HL-60 (cell line): ENCODE data around the gene SLC9A7.
A peak's percentile ranks its signal among the peaks of the same experiment; 100 is the strongest.

Experiments used
- DNase-seq, 2 experiments: peaks; one replicate each; pipeline ENCODE4 v3.0.0-alpha.2; 2010 to 2020; ENCODE audit warnings: low read depth in 1 of 2, low spot score in 1 of 2
- H3K27ac ChIP-seq: fragments of 250-450 bp; sonication (Bioruptor Pico); replicated peaks from 2 replicates; pipeline ENCODE4 v1.5.1; 2020; ENCODE audit warnings: mild to moderate bottlenecking, moderate library complexity
- H3K27me3 ChIP-seq: fragments of 250-450 bp; sonication (Bioruptor Pico); 2 replicates; pipeline ENCODE4 v1.5.1; 2021; ENCODE audit warnings: mild to moderate bottlenecking, moderate library complexity; ENCODE audit not compliant: insufficient read depth, poor library complexity, severe bottlenecking
- H3K4me3 ChIP-seq: replicated peaks from 2 replicates; pipeline ENCODE4 v1.5.1; 2011; ENCODE audit warnings: mild to moderate bottlenecking, control low read depth, low read length; ENCODE audit not compliant: insufficient read depth
- GABPA ChIP-seq: IDR thresholded peaks from 2 replicates; pipeline ENCODE4 v1.6.1; 2012; ENCODE audit warnings: low read depth
- POLR2AphosphoS5 ChIP-seq: IDR thresholded peaks from 2 replicates; pipeline ENCODE4 v1.6.1; 2012; ENCODE audit warnings: low read depth
- SPI1 ChIP-seq: IDR thresholded peaks from 2 replicates; pipeline ENCODE4 v1.6.1; 2012; ENCODE audit warnings: low read depth, mild to moderate bottlenecking, borderline replicate concordance
- TF ChIP-seq, protein P1 (sequence below): IDR thresholded peaks from one replicate; pipeline ENCODE4 v1.5.1; 2011; ENCODE audit warnings: low read length, control low read depth, inconsistent platforms; ENCODE audit not compliant: insufficient read depth
- TF ChIP-seq, protein P2 (sequence below): IDR thresholded peaks from 2 replicates; pipeline ENCODE4 v1.6.1; 2012; ENCODE audit warnings: low read depth; ENCODE audit not compliant: insufficient replicate concordance

The SLC9A7 gene

DNA sequence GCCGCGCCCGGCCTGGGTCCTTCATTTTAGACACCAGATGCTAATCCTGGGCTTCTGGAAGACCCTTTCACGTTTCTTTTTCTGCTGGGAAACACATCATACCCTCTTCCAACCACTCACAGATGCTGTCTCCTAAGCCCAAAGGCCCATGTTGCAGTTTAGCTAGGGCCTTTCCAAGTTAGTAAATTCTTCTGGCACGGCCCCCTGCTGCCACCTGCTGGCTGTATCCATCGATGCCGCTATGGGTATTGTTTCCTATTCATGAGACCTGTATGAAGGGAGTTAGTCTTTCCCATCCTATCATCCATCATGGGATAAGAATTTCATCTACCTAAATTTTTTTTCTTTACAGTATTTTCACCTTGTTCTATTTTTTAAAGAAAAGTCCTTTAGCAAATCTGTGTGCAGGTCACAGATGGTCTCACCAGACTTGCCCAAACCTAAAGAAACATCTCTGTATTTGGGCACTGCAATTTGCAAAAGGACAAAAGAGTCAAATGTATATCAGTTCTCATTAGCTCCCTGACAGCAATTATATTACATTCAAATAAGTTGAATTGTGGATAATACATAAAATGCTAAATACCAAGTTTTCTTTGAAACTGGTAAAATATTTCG lies 37.8 kb upstream of the SLC9A7 start:
- Histone ChIP-seq H3K4me3 (no peak overlapping the region), H3K27ac (no peak overlapping the region), H3K27me3 (no peaks in the 10 kb centered on the region)
- peak; percentile 35 to 65 for DNase-seq
- TF ChIP-seq, protein P1, sequence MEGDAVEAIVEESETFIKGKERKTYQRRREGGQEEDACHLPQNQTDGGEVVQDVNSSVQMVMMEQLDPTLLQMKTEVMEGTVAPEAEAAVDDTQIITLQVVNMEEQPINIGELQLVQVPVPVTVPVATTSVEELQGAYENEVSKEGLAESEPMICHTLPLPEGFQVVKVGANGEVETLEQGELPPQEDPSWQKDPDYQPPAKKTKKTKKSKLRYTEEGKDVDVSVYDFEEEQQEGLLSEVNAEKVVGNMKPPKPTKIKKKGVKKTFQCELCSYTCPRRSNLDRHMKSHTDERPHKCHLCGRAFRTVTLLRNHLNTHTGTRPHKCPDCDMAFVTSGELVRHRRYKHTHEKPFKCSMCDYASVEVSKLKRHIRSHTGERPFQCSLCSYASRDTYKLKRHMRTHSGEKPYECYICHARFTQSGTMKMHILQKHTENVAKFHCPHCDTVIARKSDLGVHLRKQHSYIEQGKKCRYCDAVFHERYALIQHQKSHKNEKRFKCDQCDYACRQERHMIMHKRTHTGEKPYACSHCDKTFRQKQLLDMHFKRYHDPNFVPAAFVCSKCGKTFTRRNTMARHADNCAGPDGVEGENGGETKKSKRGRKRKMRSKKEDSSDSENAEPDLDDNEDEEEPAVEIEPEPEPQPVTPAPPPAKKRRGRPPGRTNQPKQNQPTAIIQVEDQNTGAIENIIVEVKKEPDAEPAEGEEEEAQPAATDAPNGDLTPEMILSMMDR: peak; percentile 57
- no peak for TF ChIP-seq POLR2AphosphoS5

DNA sequence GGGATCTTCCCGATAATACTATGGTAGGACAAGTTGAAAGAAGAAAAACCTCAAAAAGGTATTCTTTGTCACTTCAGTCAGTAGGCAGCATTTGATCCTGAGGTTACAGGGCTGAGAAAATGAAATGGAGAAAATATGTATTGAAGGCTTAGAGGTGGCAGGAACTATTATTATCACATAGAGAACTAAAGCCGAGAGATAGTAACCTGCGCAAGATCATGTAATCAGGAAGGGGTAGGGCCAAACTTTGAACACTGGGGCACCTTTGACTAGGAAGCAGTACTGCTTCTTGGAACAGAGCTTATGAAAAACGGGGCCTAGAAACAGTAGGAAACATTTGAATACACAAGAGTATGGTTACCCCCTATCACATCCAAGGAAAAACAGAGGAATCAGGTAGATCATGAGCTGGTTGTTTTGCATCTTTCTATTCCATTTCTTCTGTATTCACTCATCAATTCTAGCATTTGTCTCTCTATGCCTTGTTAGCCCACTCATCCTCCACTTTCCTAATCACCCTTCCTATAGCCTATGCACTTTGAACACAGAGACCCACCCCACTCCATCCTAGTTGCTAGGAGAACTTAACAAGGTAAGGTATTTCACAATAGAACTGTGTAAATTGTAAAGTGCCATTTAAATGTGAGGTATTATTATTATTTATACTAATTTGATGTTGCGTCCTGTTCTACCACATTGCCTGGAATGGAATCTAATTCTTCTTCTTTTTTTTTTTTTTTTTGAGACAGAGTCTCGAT lies 34.6 kb upstream of the SLC9A7 start:
- H3K27ac ChIP-seq: peak overlapping the region; percentile 53; the same call in 1 of the 2 replicates
- H3K4me3 ChIP-seq: no peak overlapping the region
- H3K27me3 ChIP-seq: no peaks in the 10 kb centered on the region
- no peak for TF ChIP-seq SPI1
- no peak for TF ChIP-seq POLR2AphosphoS5
- TF ChIP-seq, protein P2, sequence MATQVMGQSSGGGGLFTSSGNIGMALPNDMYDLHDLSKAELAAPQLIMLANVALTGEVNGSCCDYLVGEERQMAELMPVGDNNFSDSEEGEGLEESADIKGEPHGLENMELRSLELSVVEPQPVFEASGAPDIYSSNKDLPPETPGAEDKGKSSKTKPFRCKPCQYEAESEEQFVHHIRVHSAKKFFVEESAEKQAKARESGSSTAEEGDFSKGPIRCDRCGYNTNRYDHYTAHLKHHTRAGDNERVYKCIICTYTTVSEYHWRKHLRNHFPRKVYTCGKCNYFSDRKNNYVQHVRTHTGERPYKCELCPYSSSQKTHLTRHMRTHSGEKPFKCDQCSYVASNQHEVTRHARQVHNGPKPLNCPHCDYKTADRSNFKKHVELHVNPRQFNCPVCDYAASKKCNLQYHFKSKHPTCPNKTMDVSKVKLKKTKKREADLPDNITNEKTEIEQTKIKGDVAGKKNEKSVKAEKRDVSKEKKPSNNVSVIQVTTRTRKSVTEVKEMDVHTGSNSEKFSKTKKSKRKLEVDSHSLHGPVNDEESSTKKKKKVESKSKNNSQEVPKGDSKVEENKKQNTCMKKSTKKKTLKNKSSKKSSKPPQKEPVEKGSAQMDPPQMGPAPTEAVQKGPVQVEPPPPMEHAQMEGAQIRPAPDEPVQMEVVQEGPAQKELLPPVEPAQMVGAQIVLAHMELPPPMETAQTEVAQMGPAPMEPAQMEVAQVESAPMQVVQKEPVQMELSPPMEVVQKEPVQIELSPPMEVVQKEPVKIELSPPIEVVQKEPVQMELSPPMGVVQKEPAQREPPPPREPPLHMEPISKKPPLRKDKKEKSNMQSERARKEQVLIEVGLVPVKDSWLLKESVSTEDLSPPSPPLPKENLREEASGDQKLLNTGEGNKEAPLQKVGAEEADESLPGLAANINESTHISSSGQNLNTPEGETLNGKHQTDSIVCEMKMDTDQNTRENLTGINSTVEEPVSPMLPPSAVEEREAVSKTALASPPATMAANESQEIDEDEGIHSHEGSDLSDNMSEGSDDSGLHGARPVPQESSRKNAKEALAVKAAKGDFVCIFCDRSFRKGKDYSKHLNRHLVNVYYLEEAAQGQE: no peak
- no peak for TF ChIP-seq GABPA
- TF ChIP-seq, protein P1: no peak
- DNase-seq: peak in 1 of 2 experiments; percentile 3

DNA sequence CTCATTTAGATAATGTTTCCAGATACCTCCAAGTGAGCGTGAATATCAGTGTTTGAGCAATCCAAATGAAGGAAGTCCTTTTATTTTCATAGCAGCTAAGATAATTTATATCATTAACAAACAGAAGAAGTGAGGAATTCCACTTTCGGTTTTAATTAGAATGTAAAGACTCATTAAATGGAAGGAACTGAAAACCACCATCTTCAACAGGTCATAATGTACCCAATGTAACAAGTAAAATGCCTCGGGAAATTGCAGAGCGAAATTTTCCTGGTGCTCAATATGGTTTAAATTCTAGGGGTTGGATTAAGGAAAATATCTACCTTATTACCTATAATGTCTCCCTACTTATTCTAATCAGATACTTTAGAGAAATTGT lies 33.9 kb upstream of the SLC9A7 start:
- no peaks in the 10 kb centered on the region for H3K27me3 ChIP-seq
- TF ChIP-seq SPI1: no peak
- TF ChIP-seq, protein P2: no peak
- TF ChIP-seq GABPA: no peak
- TF ChIP-seq, protein P1: no peak
- no peak for TF ChIP-seq POLR2AphosphoS5
- H3K27ac ChIP-seq: peak overlapping the region; percentile 53
- peak overlapping the region; percentile 2; the same call in 1 of the 2 replicates for H3K4me3 ChIP-seq
- no peak for DNase-seq
